GM21576 (cell line): ENCODE data around the gene ASXL3.

Experiments used
- ATAC-seq: cut with Tn5 transposase; IDR thresholded peaks from one replicate; pipeline ENCODE4 v1.9.1; 2021; ENCODE audit warnings: mild to moderate bottlenecking, moderate library complexity; ENCODE audit not compliant: unreplicated experiment

ASXL3 gene

GRCh38 chr18:33581856-33582255 lies 3.8 kb downstream of the ASXL3 start:
- ATAC-seq: no peak

- no peak for ATAC-seq
Observed at GRCh38 chr18:33583901-33584300, 5.9 kb downstream of the ASXL3 start.

GRCh38 chr18:33584548-33585430 lies 6.8 kb downstream of the ASXL3 start:
- no peak for ATAC-seq

GRCh38 chr18:33585431-33585775 lies 7.4 kb downstream of the ASXL3 start:
- no peak for ATAC-seq

- no peak for ATAC-seq
Observed at GRCh38 chr18:33588361-33588760, 10.3 kb downstream of the ASXL3 start.

GRCh38 chr18:33593261-33593660 lies 15.2 kb downstream of the ASXL3 start:
- no peak for ATAC-seq

GRCh38 chr18:33594799-33595198 lies 16.8 kb downstream of the ASXL3 start:
- ATAC-seq: no peak

- ATAC-seq: no peak
Observed at GRCh38 chr18:33596178-33596854, 18.3 kb downstream of the ASXL3 start.

- ATAC-seq: no peak
Observed at GRCh38 chr18:33600846-33601245, 22.8 kb downstream of the ASXL3 start.

- ATAC-seq: no peak
Observed at GRCh38 chr18:33603454-33603853, 25.4 kb downstream of the ASXL3 start.

GRCh38 chr18:33605250-33605649 lies 27.2 kb downstream of the ASXL3 start:
- no peak for ATAC-seq

- no peak for ATAC-seq
Observed at GRCh38 chr18:33606621-33607020, 28.6 kb downstream of the ASXL3 start.

GRCh38 chr18:33611525-33612135 lies 33.6 kb downstream of the ASXL3 start:
- no peak for ATAC-seq

GRCh38 chr18:33612632-33613031 lies 34.6 kb downstream of the ASXL3 start:
- ATAC-seq: no peak

- ATAC-seq: no peak
Observed at GRCh38 chr18:33616556-33616955, 38.5 kb downstream of the ASXL3 start.

- no peak for ATAC-seq
Observed at GRCh38 chr18:33627114-33627513, 49.1 kb downstream of the ASXL3 start.

GRCh38 chr18:33630476-33630875 lies 52.5 kb downstream of the ASXL3 start:
- no peak for ATAC-seq

- no peak for ATAC-seq
Observed at GRCh38 chr18:33641141-33641540, 63.1 kb downstream of the ASXL3 start.

GRCh38 chr18:33644494-33644893 lies 66.5 kb downstream of the ASXL3 start:
- ATAC-seq: no peak

- no peak for ATAC-seq
Observed at GRCh38 chr18:33647365-33647764, 69.3 kb downstream of the ASXL3 start.

- ATAC-seq: no peak
Observed at GRCh38 chr18:33652635-33653034, 74.6 kb downstream of the ASXL3 start.

- no peak for ATAC-seq
Observed at GRCh38 chr18:33653231-33653630, 75.2 kb downstream of the ASXL3 start.
